GM18861 (cell line): ENCODE measurements around the gene MGLL.

Experiments
- ATAC-seq: cut with Tn5 transposase; IDR thresholded peaks from one replicate; pipeline ENCODE4 v1.9.1; 2021; ENCODE audit not compliant: unreplicated experiment

MGLL gene

DNA sequence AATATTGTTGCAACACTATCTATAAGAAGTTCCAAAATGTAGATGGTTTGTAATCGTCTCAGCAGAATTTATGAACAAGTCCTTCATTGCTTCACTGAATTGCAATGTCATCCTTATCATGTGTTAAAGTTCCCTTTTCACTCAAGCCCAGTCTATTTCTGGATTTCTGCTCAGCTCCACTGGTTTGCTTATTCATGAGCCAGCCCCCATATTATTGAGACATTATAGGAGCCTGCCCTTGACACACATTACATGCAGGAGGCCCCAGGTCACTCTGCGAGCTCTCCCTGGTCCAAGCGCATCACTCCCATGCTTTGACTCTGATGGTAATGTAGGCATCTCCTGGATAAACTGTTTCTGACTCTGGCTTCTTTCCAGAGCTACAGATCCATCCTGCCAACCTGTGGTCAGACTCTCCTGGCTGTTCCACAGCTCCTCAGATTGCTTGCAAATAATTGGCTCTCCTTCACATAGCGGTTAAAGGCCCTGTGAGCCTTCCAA, 92.7 kb downstream of the MGLL start:
- ATAC-seq, result no peak

DNA sequence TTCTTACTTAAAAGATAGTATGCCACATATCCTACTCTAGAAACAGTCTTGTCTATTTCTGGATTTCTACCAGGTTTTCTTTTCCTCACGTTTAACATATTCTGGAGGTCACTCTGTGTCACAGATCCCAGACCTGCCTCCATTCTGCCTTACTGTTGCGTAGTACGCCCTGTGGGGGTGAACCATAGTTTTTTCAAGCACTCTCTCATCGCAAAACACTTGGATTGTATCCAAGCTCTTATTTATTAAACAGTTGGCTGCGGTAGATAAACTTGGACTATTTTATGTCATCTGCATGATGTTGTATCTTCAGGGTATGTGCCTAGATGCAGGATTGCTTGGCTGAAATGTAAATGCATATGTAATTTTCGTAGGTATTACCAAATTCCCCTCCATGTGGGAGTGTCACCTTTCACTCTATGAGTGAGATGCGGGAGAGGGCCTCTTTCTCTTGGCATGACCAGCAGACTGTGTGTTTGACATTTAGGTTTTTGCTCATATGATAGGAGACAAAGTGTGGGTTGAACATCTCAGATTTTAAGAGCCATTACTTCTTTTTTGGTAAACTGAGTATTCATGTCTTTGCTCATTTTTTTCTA, 93.8 kb downstream of the MGLL start:
- ATAC-seq, result no peak

DNA sequence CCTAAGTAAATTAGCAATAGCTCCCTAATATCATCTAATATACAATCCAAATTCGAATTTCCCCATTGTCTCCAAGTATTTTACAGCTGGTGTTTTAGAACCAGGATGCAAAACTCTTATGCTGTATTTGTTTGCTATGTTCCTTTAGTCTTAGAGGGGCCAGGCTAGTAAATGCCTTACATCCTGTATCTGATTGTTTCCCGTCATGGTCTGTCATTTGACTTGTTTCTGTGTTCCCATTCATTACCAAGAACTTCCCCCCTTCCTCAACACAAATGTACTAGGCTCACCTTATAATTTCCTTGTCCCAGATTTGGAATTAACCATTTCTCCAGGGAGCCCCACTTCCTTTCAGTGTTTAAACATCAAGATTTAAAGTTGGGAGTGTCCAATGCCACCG, 95.4 kb downstream of the MGLL start:
- ATAC-seq, result no peak

DNA sequence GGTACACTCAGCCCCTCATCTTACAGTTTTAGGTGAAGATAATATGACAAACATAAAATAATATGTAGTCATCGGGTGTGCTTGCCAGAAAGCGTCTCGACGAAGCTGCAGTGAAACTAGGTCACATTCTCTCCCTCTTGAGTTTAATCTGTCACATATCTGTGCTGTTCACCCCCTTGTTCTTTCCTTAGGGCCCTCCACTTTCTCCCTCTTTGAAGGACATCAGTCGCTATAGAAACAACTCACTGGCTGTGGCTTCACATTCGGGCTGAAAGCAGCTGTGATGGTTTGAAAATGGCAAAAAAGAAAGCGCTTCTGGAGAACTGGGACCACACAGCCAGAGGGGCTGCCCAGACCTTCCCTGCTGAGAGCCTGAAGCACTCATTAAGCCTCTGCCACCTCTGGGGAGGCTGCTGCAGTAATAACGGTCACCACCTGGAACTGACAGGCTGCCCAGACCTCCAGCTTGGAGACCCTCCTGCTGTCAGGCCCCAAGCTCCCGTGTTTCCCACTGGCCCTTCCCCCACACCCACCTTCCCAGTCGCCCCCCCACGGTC, 99.2 kb downstream of the MGLL start:
- no peak for ATAC-seq

DNA sequence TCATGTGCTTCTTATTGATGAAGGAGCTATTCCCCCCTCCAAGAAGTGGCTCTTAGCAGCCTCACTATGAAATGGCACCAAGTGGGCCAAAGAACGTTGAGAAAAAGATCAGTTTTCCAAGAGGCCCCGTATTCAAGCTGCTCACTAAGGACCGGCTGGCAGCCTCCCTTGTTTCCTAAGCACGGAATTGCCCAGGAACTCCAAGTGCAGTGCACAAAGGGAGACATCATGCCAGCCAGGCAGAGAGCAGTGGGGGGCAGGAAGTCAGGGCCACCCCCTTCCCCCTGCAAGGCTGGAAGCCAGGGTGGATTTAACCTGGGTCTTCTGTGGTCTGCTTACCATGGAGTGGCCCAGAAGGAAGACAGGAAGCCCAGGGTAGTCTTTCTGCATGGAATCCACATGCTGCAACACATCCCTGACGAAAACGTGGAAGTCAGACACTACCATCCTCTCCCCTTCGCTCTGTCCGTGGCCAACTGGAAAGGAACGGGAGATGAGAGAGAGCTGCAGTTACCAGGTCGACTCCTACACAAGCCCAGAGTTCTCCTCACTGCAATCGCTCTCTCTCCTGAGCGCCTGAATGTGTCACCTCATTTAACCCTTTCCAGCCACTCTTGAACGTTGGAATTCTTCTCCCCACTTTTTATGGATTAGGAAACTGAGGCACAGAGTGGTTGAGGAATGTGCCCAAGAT, 100.1 kb downstream of the MGLL start:
- no peak for ATAC-seq

DNA sequence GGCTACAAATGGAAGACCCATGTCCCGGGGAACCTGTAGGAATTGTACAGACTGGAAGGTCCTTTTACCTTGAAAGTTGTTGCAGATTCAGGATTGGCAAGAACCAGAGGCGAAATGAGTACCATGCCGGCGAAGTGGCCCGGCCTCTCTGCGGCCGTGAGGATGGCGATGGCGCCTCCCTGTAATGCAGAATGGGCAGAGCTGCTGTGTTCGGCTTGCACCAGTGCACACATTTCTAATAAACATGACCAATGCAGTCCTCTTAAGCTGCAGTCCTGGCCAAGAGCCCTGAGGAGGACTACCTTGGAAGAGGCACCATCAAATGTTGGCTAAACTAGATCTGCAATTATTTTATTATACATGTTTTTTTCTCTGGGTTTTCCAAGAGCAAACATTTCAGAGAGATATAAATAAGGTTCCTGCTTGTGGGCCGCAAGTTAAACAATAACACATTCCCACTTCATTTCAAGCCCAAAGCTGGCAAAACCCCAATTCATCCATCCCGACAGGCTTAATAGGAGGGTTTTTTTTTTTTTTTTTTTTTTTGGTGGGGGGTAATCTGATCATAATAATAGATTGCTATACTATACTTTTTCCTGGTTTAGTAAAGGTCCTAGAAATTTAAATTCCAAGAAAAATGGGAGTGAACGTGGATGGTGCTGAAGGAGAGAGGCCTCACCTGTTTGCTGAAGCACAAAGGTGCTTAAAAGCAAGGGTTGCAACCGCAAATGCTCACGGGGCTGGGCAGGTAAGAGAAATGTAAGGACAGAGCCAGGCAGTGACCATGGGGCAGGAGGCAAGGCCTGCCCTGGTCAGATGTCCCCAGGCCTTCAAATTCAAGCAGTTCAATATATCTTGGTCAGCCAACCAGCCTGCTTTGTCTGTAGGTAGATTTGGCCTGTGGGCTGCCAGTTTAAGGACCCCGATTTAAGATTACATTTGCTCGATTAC, 101.1 kb downstream of the MGLL start:
- no peak for ATAC-seq

DNA sequence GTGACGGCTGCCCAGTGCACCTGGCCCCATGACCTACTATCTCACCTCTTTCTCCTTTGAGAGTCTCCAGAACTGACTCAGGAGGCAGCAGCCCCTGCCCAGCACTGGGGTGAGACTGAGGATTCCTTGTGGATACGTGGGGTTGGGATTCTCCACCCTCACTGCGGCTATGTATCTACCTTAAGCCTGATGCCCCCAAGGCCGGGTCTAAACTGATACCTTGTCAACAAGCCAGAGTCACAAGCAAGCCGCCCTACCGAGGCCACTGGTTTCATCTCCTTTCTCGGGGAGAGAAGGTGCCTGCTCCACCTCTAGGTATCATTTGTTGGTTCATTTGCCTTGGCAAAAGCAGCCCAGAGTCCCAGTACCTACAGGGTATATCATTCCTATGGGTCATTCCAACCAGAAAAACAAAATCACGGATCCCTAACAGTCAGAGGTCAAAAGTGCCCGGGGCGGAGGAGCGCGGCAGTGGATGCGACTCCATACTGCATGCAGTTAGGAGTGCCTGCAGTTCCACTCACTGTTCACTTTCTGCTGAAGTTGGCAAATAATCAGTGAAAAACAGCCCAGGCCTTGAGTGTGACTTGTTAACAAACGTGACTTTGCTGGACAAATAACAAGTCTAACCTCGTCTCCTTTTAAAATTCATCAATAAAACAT, 102.0 kb downstream of the MGLL start:
- ATAC-seq, result no peak

DNA sequence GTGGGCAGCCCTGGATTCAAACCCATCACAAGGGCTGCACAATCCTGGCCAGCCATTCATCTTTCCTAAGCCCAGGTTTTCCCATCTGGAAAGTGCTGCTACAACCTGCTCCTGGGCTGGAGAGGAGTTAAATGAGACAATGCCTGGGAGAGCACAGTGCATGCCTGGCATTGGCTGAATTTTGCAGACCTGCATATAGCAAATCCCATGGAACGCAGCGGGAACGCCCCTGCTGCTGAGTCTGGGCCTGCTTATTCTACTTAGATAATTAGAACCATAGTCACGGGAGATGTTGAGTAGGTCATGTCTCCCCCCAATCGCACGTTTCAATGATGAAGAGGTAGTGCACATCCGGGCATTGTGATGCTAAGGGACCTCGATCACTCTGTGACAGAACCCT, 102.9 kb downstream of the MGLL start:
- no peak for ATAC-seq

DNA sequence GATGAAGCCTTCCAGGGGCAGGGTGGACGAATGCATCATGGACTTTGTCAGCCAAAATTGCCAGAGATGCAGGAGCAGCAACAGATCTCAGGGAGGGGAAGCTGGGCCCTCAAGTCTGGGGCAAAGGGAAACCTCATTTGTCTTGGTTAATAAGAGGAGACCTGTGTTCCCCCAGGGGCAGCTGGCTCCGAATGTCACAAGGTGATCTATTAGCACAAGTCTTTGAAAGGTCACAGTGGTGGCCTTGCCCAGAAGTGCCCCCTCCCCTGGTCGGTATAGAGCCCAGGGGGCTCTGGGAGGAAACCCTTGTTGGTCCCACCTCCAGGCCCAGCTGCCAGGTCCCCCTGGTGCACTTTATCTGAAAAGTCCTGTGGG, 103.4 kb downstream of the MGLL start:
- no peak for ATAC-seq

DNA sequence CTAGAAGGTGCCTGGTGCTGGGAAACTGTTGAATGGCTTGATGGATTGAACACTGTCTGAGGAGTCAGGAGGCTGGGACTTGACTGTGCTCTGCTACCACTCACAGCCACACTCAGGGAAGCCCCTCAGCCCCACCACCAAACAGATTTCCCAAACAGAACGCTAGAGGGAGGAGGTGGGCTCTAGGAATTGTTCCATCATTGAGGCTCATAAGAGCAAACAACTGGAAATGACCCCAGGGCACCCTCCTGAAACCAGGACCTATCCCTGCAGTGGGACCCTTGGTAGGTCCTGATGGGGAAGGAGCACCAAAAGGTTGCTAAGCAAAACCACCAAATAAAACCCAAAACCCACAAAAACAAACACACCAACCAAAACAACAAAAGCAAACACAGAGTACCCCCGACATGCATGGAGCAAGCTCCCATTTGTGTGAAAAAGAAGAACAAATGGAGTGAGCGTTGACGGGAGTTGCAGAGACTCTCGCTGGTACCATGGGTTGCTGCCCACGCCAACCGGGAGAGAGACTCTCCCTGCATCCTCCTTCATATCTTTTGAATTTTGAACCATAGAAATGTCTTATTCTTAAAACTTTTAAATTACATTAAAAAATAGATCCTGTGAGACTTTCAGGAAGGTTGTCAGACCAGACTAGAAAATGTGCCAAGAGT, 103.9 kb downstream of the MGLL start:
- ATAC-seq, result no peak

DNA sequence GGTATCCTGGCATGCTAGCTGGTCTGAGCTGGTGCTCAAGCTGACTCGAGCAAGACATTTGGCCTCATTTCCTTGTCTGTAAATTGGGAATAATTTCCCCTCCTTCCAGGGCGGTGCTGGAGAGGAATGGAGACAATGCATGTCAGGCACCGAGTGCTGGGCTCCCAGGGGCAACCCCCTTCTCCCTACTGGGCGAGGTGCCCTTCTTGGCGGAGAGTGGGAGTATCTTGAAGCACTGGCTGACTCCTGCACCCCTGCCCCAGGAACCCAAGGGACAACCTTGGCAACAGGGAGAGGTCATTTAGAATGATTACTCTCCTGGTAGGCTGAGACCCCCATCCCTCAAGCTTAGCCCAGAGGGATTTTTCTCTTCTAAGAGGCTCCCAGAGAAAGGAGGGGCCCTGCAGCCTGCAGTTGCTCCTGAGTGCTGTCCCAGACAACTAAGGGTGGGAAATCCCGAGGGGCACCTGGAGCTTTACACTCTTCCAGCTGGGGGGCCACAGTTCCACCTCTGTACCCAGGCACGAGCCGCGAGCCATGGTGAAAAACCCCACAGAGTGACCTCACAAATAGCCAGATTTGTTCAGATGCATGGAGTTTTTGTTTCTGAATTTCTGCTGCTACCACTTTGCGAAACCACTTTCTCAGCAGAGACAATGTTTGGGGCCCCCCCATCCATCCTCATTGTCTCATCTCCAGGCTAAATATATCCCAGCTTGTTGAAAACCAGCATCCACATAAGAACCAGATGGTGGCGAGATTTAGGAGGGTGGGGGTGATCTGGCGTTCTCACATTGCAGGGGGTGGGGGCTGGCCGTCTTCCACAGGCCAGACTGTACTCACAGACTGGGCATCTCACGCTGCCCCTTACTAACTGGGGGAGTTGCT, 104.7 kb downstream of the MGLL start:
- no peak for ATAC-seq

DNA sequence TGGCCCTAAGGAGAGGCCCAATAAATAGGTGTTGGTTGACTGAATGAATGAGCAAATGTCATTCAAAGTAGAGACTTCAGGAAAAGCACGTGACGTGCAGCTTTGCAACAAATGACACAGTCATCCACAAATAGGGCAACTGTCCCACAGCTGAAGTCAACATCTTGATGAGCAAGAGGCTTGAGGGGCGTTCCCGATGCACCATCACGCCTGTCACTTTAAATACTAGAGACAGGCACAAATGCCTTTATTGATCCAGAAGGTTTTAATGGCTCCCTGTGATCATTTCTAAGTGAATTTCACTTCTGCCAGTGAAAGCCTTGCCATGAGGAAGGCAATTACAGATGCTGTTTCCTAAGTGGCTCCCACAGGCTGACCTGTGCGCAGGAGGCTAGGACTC, 105.9 kb downstream of the MGLL start:
- no peak for ATAC-seq

DNA sequence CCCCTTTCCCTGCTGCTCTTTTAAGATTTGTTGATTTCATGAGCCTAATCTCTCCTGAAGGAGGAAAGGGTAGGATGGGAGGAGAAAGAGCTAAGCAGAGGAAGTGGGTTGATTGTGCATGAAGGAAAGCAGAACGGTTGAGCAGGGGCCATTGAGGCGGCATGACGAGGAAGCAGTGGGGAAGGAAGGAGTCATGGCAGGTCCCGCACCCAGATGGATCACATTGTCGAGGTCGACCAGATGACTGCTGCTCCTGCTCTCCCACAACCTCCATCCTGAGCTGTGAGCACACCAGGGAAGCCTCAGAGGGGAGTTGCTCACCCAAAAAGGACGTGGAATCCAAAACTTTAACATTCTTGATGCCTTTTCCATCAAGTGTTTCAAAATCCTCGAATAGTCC, 106.8 kb downstream of the MGLL start:
- no peak for ATAC-seq

DNA sequence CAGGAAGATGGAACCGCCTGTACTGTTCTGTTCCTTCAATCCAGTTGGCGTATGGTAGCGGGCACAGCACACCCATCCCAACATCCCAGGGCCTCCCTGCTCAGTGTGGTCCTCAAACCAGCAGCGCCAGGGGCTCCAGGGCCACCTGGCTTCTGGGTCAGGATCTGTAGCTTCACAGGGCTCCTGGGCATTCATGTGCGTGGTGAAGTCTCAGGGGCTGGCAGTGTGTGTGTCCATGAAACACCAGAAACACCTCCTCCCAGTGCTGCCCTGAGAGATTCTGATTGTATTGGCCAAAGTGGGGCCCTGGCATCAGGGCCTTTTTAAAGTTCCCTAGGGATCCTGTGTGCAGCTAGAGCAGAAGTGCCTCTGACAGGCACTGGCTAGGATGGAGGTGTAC, 107.4 kb downstream of the MGLL start:
- ATAC-seq, result no peak

DNA sequence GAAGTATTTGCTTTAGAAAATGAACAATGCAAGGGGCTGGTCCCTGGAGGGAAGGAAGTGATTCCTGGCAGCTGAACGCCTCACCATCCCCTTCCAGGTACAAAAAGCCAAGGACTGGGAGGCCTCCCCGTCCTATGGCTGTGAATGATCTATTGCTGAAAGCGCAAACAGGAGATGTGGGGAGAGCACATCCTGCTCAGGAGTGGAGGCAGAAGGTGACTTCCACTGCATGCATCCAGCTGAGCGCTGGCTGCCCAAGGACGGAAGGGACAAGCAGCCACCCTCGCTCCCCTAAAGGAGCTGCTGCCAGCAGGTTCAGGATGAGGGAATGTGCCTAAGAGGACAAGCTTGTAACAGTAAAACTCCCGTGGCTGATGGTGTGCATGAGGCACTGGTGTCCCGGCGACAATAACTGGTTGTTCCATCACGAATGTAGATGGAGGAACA, 108.2 kb downstream of the MGLL start:
- no peak for ATAC-seq

DNA sequence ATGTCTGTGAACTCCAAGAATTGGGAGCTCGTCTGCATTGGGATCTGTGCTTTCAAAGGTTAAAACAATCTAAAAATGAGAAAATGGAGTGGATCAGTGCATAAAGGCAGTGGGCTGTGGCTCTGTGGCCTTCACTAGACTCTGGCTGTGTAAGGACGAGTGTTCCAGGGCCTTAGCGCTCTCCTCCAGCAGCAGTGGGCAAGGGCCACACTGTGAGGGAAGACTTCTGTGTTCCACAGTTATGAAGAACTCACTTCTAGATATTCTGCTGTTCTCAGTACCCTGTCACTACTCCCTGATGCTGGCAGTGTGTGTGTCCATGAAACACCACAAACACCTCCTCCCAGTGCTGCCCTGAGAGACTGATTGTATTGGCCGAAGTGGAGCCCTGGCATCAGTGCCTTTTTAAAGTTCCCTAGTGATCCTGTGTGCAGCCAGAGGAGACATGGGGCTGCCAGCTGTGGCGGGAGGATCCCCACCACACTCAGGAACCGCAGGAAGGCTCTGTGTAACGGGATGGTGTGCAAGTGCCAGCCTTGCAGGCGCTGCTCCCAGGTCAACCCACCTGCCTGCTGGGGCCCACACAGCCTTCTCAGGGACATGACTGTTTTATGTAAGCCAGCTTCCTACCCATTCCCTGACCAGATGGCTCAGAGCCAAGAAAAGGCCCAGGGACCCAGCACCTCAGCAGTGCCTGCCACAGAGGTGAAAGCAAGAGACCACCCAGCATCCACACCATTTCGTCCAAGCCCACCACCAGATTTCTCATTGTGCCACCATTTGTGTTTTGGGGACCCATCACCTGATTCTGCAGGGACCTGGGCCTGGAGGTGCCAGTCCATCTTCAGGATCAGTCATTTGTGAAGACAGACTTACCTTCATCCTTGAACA, 109.2 kb downstream of the MGLL start:
- no peak for ATAC-seq

DNA sequence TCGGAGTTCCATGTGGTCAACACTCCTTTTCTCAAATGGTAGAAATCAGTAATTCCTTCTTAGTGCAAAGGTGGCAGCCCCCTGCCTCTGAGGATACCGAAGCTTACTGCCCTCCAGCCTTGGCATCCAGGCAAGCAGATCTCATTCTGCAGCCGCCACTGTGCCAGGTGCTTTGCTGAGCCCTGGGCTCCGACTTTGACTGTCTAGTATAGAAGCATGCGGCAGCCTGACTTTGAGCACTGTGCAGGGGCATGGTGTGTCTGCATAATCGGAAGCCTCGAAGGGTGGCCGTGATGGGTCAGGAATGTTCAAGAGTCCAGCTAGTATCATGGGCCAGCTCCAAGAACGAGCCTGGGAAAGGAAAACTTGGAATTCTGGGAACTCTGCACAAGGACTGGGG, 109.9 kb downstream of the MGLL start:
- ATAC-seq, result no peak

DNA sequence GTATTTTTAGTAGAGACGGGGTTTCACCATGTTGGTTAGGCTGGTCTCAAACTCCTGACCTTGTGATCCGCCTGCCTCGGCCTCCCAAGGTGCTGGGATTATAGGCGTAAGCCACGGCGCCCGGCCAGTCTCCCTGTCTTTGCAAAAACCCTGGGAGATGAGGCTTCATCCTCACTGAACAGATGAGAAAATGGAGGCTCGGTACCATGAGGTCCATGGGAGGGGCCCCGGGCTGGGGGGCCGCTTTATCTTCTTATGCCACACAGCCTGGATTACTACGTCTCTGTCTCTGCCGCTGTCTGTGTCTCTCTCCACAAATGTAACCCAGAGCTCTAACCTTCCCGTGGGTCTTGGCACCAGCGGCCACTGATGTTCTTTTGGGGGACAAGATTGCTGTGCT, 110.4 kb downstream of the MGLL start:
- ATAC-seq, result no peak
